SJSA1 (cell line): ENCODE results near the gene ASIC2. TPM values are rescaled to one million over a fixed set of nuclear protein-coding genes. Genes with fewer than 3 reads are reported as not detected.

Source experiments
- DNase-seq, 2 experiments: peaks; one replicate each; pipeline ENCODE4 v3.0.0-alpha.2; 2015 to 2020; ENCODE audit warnings: low spot score in 2 of 2, low read depth in 1 of 2
- H3K27ac ChIP-seq: fragments of 250-450 bp; sonication (Bioruptor Pico); 2 replicates; pipeline ENCODE4 v1.5.1; 2020; ENCODE audit warnings: mild to moderate bottlenecking, moderate library complexity
- H3K27me3 ChIP-seq: fragments of 250-450 bp; sonication (Bioruptor Pico); replicated peaks from 2 replicates; pipeline ENCODE4 v1.5.1; 2020; ENCODE audit warnings: mild to moderate bottlenecking, moderate library complexity
- H3K36me3 ChIP-seq: fragments of 250-450 bp; sonication (Bioruptor Pico); 2 replicates; pipeline ENCODE4 v1.5.1; 2020; ENCODE audit warnings: mild to moderate bottlenecking
- H3K4me1 ChIP-seq: fragments of 250-450 bp; sonication (Bioruptor Pico); replicated peaks from 2 replicates; pipeline ENCODE4 v1.6.1; 2021; ENCODE audit warnings: mild to moderate bottlenecking
- H3K4me3 ChIP-seq: fragments of 250-450 bp; sonication (Bioruptor Pico); 2 replicates; pipeline ENCODE4 v1.5.1; 2020; ENCODE audit warnings: mild to moderate bottlenecking
- H3K9me3 ChIP-seq: fragments of 250-450 bp; sonication (Bioruptor Pico); replicated peaks from 2 replicates; pipeline ENCODE4 v1.5.1; 2020; ENCODE audit warnings: mild to moderate bottlenecking
- total RNA-seq: library from RNA; depleted of rRNA; stranded (reverse); fragments of >200 nt; shearing (Covaris generic); gene quantifications from 2 replicates; pipeline ENCODE4 v1.2.3, GENCODE V29; 2014

ASIC2 gene
- total RNA-seq, 1 experiment from 2014 or later = not detected

DNA sequence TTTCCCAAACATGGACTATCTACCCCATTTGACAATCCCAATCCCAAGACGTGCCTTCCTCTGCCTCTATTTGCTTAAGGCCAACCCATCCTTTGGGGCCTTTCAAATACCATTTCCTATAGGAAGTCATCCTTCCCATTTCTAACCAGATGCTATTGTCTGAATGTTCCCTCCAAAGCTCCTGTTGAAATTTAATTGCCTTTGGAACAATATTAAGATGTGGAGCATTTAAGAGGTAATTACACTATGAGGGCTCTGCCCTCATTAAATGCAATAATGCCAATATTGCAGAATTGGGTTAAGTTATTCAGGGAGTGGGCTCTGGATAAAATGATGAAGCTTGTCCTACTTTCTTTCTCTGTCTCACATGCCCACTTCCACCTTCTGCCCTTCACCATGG is 125.4 kb downstream of the ASIC2 start:
- H3K4me1 ChIP-seq = no peaks in the 10 kb centered on the region
- no peak for DNase-seq
- no peaks in the 10 kb centered on the region for H3K27me3 ChIP-seq
- H3K4me3 ChIP-seq = no peak overlapping the region
- H3K36me3 ChIP-seq = no peaks in the 10 kb centered on the region
- H3K9me3 ChIP-seq = no peaks in the 10 kb centered on the region
- H3K27ac ChIP-seq = no peak overlapping the region

DNA sequence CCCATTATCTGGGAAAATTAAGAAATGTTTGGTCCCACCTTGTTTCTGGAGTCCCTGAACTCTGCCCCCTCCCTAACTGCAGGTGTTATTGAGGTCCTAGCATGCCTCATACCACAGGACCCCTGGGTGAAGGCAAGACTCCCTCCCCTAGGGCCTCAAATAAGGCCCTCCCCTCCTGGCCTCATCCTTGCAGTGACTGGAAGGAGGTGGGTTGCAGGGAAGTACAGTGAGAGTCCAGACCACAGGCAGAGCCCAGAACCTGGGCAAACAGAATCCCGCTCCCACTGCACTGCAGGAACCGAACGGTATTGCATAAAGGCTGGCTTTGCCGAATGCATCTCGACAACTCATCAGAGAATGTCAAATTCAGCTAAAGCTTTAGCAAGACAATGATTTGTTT is 126.6 kb downstream of the ASIC2 start:
- DNase-seq = no peak
- H3K27ac ChIP-seq = no peak overlapping the region
- H3K4me1 ChIP-seq = no peaks in the 10 kb centered on the region
- no peaks in the 10 kb centered on the region for H3K36me3 ChIP-seq
- H3K27me3 ChIP-seq = no peaks in the 10 kb centered on the region
- no peak overlapping the region for H3K4me3 ChIP-seq
- H3K9me3 ChIP-seq = no peaks in the 10 kb centered on the region

DNA sequence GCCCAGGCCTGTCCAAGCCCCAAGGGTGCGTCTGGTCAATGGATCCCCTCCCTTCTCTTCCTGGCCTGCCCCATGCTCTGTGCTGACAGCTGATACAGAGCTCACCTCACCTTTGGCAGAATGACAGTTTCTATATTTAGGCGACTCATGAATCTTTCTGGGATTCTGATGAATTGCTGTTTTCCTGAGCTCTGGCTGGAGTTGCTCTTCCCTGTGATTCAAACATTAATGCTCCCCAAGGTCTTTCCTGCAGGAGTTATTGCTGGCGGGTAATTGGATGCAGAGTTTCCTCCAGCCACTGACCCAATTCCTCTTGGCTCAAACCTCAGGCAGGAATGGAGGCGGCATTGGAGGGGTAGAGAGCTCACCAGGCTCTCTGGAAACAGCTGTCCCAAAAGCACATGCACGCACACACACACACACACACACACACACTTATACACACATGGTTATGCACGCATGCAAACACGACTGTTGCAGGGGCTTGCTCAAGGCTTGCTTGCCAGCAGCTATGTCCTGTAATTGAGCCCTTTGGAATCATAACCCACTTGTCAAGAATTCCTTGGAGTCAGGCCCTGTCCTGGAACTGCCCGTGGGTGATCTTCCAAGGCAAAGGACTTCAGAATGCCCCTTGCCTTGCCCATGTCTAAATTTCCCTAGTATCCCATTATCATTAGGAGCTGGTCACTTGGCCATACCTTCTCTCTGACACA is 128.8 kb downstream of the ASIC2 start:
- H3K36me3 ChIP-seq = no peaks in the 10 kb centered on the region
- H3K27me3 ChIP-seq = no peaks in the 10 kb centered on the region
- H3K9me3 ChIP-seq = no peaks in the 10 kb centered on the region
- H3K4me1 ChIP-seq = no peaks in the 10 kb centered on the region
- no peak overlapping the region for H3K27ac ChIP-seq
- no peak overlapping the region for H3K4me3 ChIP-seq
- DNase-seq = no peak

DNA sequence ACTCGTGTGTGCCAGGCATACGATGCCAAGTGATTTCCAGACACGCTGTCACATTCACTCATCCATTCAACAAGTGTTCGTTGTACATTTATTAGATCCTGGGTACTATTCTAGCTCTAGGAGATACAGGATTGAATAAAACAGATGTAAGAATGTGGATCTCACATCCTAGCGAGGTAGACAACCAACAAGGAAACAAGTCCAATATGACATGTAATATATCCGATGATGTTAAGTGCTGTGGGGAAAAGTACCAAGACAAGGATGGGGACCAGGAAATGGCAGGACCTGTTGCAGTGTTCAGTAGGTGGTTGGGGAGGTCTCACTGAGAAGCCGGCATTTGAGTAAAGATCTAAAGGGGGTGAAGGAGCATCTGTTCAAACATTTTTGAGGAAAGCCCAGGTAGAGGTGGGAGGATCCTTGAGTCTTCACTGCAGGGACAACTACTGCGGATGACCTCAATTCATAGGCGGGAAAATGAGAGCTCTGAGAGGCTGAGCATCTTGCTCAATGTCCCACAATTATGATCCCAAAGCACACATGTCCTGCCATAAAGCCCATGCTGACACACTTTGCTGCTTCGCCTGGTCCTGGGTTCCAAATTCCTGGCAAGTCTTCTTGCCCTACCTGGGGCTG is 129.4 kb downstream of the ASIC2 start:
- H3K27me3 ChIP-seq = no peaks in the 10 kb centered on the region
- DNase-seq = no peak
- no peak overlapping the region for H3K27ac ChIP-seq
- no peaks in the 10 kb centered on the region for H3K4me1 ChIP-seq
- no peaks in the 10 kb centered on the region for H3K36me3 ChIP-seq
- no peaks in the 10 kb centered on the region for H3K9me3 ChIP-seq
- no peak overlapping the region for H3K4me3 ChIP-seq

DNA sequence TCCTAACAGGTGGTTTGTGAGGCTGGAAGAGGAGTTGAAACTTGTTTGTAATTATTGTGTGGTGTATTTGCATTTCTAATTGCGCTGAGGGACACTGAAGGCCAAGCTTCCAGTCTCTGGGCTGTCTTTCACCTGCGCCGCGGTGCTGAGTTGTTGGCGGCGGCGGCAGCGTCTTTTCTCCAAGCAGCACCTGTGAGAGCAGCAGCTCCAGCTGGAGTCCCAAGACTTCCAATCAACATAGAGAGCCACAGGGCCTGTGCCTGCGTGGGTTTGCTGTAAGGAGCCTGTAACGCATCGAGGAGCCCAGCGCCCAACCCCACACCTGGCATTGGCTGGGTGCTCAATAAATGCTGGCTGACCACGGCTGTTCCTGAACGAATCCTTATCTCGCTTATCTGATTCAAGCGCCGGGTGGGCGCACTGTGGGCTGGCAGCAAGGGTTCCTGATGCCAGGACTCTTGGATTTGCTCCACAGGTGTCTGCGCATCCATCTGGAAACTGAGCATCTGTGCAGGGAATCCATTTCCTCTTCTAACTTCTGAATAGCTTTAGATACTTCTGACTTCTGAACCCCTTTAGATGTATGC is 138.1 kb downstream of the ASIC2 start:
- no peaks in the 10 kb centered on the region for H3K27me3 ChIP-seq
- H3K9me3 ChIP-seq = no peaks in the 10 kb centered on the region
- no peak overlapping the region for H3K27ac ChIP-seq
- H3K36me3 ChIP-seq = no peaks in the 10 kb centered on the region
- no peaks in the 10 kb centered on the region for H3K4me1 ChIP-seq
- DNase-seq = no peak
- no peak overlapping the region for H3K4me3 ChIP-seq

DNA sequence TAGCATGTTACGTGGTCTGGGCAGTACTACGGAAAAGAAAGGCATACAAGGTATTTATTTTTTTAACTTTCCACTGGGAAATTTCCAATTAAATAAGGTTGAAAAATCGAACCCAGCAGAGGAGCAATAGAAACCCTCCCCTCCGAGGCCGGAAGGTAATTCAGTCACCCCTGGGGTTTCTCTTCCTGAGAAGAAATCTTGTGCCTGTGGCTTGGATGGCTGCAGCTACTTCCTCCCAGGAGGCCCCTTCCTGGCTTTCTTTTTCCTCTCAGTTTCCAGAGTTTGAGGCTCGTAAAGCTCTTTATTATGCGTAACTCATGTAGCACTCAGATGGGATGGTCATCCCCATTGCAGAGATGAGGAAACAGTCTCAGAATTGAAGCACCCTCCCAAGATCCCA is 140.3 kb downstream of the ASIC2 start:
- Histone ChIP-seq H3K36me3 (no peaks in the 10 kb centered on the region), H3K27ac (no peak overlapping the region), H3K4me3 (no peak overlapping the region), H3K27me3 (no peaks in the 10 kb centered on the region), H3K9me3 (no peaks in the 10 kb centered on the region), H3K4me1 (no peaks in the 10 kb centered on the region)
- no peak for DNase-seq

DNA sequence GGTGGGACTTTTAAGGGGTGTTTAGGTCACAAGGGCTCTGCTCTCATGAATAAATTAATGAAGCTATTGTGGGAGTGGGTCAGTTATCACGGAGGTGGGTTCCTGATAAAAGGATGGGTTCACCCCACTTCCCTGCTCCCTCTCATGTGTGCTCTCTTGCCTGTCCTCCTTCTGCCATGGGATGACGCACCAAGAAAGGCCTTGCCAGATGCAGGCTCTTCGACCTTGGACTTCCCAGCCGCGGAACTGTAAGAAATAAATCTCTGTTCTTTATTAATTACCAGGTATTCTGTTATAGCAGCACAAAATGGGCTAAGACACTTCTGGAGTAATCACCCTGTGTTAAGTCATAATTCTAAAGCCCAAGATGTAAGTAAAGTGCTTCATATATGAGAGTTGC is 141.5 kb downstream of the ASIC2 start:
- Histone ChIP-seq H3K36me3 (no peaks in the 10 kb centered on the region), H3K27me3 (no peaks in the 10 kb centered on the region), H3K9me3 (no peaks in the 10 kb centered on the region), H3K27ac (no peak overlapping the region), H3K4me3 (no peak overlapping the region), H3K4me1 (no peaks in the 10 kb centered on the region)
- DNase-seq = no peak

DNA sequence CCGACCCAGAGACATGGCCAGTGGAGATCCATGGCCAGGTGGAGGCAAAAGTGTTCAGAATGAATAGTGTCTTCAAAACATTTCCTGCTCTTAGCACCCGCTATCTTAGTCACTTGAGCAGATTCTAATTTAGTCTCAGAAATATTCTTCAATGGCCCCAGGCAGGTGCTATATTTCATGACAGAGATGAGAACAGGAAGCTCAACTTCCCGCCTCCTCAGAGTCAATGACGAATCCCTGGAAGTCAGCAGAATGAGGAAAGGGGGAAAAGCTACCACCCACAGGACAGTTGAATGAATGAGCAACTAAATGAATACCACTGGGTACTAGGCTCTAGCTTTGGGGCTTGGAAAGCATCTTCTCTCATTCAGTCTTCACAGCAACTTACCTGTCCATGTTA is 147.2 kb downstream of the ASIC2 start:
- H3K36me3 ChIP-seq = no peaks in the 10 kb centered on the region
- no peaks in the 10 kb centered on the region for H3K27me3 ChIP-seq
- no peak overlapping the region for H3K4me3 ChIP-seq
- no peak overlapping the region for H3K27ac ChIP-seq
- no peaks in the 10 kb centered on the region for H3K4me1 ChIP-seq
- H3K9me3 ChIP-seq = no peaks in the 10 kb centered on the region
- DNase-seq = no peak

DNA sequence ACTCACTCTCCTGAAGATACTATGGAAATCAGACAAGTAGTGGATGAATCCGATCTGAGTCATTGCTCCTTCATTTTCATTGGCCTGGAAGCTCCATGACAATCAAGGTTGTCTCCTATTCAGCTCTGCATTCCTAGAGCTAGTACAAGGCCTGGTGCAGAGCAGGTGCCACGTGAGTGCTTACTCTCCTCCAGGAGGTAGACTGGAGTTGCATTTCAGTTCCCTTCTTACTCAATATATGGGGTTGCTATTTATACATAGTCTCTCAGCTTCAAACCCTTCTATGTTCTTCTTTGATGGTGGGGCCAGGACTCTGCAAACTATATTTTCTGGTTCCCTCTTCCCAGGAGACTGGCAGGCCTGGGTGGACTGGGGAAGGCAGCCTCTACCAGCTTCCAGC is 148.3 kb downstream of the ASIC2 start:
- H3K4me3 ChIP-seq = no peak overlapping the region
- no peak for DNase-seq
- no peaks in the 10 kb centered on the region for H3K9me3 ChIP-seq
- no peaks in the 10 kb centered on the region for H3K36me3 ChIP-seq
- no peaks in the 10 kb centered on the region for H3K4me1 ChIP-seq
- H3K27ac ChIP-seq = no peak overlapping the region
- H3K27me3 ChIP-seq = no peaks in the 10 kb centered on the region

DNA sequence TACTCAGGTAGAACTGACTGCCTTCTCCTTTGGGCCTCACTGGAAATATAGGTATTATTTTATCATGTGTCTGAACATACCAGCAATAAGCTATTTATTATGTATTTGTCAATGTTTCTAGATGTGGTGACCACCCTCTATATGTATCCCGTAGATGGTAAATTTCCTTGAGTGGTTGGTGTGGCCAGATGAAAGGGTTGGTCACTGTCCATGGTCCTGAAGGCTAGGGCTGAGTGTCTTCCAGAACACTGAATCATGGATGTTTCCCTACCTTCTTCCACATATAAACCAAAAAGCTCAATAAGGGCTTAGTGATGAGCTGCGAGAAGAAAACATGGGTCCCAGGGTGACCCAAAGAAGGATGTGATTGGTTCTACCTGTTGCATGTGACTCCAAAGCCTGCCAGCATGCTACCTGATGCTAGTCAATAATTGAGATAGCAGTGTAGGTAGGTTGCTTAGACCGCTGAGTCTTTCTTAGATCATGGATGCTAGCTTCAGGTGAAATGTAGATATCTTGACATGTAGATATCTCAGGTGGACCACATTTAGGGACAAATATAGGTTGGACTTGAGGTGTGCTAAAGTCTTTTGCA is 150.3 kb downstream of the ASIC2 start:
- Histone ChIP-seq H3K36me3 (no peaks in the 10 kb centered on the region), H3K27ac (no peak overlapping the region), H3K4me1 (no peaks in the 10 kb centered on the region), H3K27me3 (no peaks in the 10 kb centered on the region), H3K4me3 (no peak overlapping the region), H3K9me3 (no peaks in the 10 kb centered on the region)
- DNase-seq = no peak

DNA sequence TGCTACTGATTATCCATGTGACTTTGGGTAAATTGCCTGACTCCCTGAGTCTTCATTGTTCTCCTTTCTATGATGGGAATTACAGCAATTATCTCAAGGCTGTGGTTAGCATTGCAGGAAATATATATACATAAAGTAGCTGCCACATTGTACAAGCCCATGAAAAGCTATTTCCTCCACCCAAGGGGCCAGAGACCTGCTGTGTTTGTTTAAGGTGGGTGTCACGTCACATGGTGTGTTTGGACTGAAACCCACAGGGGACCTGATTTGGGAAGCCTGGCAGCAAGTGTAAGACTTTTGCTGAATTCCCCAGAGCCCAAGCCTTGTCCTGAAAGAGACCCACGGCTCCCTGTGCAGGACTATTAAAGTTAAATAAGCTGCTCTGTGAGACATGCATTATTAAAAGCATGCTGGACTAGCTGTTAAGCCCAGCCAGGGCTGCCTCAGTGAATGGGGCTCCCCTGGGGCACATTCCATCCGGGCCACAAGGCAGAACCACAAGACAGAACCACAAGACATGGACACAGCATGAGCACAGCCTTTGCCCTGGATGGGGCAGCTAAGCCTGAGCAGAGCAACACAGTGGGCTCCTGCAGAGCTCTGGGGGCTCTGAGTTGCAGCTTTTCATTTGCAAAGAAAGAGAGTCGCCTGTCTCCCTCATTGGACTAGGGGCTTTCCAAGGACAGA is 152.5 kb downstream of the ASIC2 start:
- no peak for DNase-seq
- no peak overlapping the region for H3K27ac ChIP-seq
- no peaks in the 10 kb centered on the region for H3K4me1 ChIP-seq

DNA sequence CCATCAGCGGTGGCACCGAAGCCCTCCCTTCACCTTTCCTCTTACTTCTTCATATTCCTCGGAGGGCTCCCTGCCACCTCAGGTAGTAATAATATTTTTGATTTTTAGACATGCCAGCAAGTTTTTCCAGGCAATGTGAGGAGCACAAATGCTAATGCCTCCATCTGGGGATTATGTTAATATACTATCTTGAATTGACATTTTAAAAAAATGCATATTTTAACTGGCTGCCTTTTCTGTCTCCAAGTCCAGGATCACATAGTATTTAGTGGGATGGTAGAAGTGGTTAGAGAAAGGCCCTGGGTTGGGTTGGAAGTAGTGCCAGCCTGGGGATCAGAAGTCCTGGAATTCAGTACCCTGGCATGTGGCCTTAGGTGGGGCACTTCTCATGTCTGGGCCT is 154.5 kb downstream of the ASIC2 start:
- no peaks in the 10 kb centered on the region for H3K36me3 ChIP-seq
- H3K4me3 ChIP-seq = no peak overlapping the region
- DNase-seq = no peak
- no peaks in the 10 kb centered on the region for H3K9me3 ChIP-seq
- H3K27me3 ChIP-seq = no peaks in the 10 kb centered on the region
- no peak overlapping the region for H3K27ac ChIP-seq
- H3K4me1 ChIP-seq = no peaks in the 10 kb centered on the region

More for the DNA sequence above, 152.5 kb downstream of the ASIC2 start:
- Histone ChIP-seq H3K36me3 (no peaks in the 10 kb centered on the region), H3K4me3 (no peak overlapping the region), H3K9me3 (no peaks in the 10 kb centered on the region), H3K27me3 (no peaks in the 10 kb centered on the region)

DNA sequence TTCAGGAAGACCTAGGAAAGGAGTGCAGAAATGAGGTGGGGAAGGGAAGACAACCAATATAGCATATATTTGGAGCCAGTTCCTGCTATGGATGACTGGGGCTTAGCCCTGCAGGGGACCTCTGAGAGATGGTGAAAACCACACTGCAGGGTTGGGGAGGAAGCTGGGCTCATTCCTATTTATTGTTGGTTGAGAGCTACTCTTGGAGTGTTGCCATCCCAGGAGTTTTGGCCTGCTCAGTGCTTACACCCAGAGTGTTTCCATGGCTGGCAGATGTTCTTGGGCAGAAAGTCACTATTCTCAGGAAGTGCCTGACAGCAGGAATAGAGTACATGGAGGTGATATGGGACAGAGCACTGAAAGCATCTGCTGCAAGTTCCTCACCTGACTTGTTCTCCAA is 155.7 kb downstream of the ASIC2 start:
- Histone ChIP-seq H3K27ac (no peak overlapping the region), H3K27me3 (no peaks in the 10 kb centered on the region), H3K36me3 (no peaks in the 10 kb centered on the region), H3K4me1 (no peaks in the 10 kb centered on the region), H3K9me3 (no peaks in the 10 kb centered on the region), H3K4me3 (no peak overlapping the region)
- no peak for DNase-seq

DNA sequence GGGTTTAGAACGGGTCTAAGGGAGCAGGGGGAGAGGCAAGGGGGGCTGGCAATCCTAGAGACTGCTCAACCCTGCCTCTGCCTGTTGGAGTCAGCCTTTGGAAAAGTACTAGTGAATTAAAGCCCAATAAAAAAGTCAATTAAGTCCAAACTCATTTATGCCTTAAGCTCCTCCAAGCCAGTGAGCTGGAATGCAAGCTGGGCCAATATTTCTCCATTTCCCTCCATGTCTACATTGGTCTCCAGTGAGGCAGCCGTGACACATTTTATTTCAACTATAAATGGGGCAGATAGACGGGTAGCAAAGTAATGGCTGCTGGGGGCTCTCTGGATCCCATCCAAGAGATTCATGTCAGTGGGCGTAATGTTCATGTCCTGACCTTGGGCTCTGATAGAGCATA is 157.4 kb downstream of the ASIC2 start:
- no peaks in the 10 kb centered on the region for H3K27me3 ChIP-seq

More for the DNA sequence above, 157.4 kb downstream of the ASIC2 start:
- H3K9me3 ChIP-seq = no peaks in the 10 kb centered on the region
- no peaks in the 10 kb centered on the region for H3K36me3 ChIP-seq
- H3K4me1 ChIP-seq = no peaks in the 10 kb centered on the region
- H3K27ac ChIP-seq = no peak overlapping the region
- no peak for DNase-seq
- H3K4me3 ChIP-seq = no peak overlapping the region
